GM12872 (cell line): ENCODE data around the gene FANCF.

Experiments
- TF ChIP-seq, protein P1 (sequence below): IDR thresholded peaks from 3 replicates; pipeline ENCODE4 v1.5.1; 2011; ENCODE audit warnings: low read depth, mild to moderate bottlenecking, low read length, moderate library complexity; ENCODE audit not compliant: insufficient read depth

The FANCF gene

DNA sequence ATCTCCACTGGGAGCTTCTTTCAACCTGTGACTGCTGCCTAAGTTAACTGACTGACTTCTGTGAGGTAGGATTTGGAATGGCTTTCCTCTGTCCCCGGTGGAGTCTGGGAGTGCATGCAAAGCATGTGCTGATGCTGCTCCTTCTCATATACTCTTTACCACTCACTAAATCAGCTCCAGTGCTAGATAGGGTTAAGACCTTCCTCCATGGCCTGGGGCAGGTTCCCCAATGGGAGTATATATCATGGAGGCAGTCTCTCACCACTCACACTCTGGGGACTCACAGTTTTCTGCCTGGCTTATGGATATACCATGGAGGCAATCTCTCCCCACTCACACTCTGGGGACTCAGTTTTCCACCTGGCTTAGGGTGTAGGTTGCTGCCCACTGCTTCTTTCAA is 10.1 kb upstream of the FANCF start:
- TF ChIP-seq, protein P1, sequence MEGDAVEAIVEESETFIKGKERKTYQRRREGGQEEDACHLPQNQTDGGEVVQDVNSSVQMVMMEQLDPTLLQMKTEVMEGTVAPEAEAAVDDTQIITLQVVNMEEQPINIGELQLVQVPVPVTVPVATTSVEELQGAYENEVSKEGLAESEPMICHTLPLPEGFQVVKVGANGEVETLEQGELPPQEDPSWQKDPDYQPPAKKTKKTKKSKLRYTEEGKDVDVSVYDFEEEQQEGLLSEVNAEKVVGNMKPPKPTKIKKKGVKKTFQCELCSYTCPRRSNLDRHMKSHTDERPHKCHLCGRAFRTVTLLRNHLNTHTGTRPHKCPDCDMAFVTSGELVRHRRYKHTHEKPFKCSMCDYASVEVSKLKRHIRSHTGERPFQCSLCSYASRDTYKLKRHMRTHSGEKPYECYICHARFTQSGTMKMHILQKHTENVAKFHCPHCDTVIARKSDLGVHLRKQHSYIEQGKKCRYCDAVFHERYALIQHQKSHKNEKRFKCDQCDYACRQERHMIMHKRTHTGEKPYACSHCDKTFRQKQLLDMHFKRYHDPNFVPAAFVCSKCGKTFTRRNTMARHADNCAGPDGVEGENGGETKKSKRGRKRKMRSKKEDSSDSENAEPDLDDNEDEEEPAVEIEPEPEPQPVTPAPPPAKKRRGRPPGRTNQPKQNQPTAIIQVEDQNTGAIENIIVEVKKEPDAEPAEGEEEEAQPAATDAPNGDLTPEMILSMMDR = no peak

DNA sequence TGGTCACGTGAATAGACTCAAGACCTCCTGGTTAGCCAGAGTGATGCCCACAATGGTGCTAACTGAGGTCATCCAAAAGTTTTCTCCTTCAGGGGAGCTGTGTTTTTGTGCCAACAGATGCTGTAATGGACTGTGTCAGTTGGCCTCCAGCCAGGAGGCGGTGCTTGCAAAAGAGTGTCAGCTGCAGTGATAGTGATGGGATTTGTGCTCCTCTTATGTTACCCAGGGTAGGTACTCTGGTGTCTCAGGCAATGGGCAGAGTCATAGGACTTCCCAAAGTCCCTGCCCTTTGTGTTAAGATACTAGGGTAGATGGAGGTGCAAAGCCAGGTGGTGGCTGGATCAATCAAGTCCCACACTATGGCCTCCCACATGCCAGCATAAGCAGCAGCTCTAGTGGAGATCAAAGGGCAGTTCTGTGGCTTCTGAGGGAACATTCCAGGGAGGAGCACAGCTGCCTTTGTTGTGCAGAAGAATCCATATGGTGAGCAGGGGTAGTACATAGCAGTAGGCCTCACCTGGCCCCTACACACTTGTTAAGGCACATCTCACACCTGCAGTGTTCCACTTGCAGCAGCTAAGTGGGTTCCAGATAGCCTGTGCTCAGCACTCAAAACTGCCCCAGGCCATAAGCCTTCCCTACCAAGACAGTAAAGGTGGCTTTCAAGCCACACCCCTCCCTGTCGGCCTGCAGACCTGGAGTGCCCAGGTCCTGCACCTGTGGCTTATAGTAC is 9.4 kb upstream of the FANCF start:
- TF ChIP-seq, protein P1 = no peak

DNA sequence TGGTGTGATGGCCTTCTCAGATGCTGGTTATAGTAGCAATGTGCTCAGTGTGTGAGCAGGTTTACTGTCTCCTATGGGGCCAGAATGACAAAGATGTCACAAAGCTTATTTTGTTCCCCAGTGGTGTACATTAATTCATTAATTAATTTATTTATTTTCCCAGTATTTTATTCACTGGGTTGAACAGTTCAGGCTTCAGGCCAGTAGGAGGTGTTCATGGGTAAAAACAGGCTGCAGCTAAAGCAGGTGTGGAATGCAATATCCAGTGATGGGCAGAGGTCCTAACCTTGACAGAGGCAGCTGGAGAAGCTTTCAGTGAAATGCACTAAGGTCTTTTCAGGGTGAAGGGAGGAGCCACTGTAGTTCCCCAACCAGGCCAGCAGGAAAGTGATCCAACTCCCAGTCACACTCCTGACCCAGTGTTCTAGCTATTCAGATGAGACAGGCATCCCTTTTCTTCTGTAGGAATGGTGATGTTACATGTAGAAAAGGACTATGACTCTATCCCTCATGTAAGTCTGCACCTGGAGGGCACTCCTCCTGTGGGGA is 7.8 kb upstream of the FANCF start:
- TF ChIP-seq, protein P1 = peak; percentile 8; the same call in 1 of the 3 replicates

DNA sequence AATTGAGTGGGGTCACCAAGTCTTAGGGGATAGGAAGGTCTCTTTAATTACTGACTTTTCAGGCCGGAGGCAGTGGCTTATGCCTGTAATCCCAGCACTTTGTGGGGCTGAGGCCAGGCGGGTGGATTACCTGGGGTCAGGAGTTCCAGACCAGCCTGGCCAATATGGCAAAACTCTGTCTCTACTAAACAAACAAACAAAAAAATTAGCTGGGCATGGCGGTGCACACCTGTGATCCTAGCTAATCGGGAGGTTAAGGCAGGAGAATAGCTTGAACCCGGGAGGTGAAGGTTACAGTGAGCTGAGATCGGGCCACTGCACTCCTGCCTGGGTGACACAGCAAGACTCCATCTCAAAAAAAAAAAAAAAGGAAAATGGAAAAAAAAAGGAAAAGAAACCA is 1.8 kb upstream of the FANCF start:
- TF ChIP-seq, protein P1 = no peak

DNA sequence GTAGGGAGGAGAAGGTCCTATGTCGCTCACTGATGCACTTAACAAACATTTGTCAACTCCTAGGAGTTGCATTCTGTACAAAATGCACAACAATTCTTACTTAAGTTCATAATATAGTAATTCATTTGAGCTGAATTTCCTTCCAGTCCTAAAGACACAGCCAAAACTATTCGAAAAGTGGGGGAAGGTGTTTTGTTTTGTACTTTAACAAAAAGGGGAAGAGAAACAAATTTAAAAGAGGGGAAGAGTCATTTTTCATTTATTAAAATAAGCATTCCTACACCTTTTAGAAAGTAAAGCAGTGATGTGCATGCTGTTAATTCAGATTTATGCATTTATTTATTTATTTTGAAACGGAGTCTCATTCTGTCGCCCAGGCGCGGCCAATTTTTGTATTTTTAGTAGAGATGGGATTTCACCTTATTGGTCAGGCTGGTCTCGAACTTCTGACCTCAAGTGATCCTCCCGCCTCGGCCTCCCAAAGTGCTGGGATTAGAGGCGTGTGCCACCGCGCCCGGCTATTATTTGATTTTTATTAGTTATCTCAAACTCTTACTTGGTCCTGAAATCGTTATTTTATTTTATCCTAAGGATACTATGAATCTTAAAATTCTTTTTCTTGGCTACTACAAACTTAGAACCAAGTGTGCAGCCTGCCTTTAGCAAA is 1.1 kb upstream of the FANCF start:
- TF ChIP-seq, protein P1 = no peak

DNA sequence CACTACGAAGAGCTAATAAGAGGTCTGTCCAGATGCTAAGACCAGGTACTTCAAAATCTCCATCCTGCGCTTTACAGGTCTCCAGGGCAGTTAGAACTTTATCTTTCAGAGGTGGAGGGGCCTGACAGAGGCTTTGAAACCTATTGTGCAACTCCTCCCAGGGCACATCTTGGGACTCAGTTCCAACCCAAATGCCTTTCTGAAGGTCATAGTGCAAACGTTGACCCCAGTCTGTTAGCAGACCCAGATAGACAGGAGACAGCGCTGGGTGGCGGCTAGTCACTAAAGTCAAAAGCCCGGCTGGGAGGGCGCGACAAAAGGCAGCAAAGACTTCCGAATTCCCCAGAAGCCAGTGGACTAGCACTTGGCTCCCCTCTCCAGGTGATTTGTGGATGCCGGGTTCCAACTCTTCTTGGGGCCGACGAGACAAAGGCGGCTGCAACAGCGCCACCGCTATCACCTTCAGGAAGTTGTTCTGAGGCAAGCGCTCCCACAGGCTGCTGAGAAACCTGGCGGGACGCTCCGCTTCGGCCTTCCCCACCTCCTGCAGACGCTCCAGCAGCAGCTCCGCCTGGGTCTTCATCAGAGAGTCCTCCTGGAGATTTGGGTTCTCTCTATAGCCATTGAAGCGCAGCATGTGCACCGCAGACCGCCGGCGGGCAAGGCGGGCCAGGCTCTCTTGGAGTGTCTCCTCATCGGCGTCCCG is 728 bp downstream of the FANCF start:
- TF ChIP-seq, protein P1 = peak; percentile 69

DNA sequence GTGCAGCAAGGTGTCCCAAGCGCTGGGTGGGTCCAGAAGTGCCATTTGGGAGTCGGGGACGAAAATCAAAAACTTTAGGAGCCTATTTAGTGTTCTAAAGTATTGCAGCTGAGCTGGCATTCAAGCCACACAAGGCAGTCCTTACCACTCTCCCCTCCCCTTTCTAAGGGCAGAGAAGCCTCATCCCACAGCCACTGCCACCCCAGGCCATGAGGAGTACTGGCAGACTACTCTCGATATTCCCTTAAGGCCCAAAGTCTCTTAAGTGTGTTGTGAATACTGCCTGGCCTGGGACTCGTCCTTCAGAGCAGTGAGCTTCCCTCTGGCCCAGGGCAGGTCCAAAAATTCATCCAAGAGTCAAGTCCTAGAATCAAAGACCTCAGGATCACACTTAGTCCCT is 7.8 kb downstream of the FANCF start:
- TF ChIP-seq, protein P1 = no peak
